Measurements from ENCODE around the gene RSPH1. TPM values are rescaled to one million over a fixed set of nuclear protein-coding genes. Genes with fewer than 3 reads are reported as not detected.

The RSPH1 gene
- total RNA-seq, 1 donor, result not detected

GRCh38 chr21:42448686-42449085, 47.3 kb downstream of the RSPH1 start:
- H3K4me1 ChIP-seq (ENCODE audit: insufficient read depth, low read length), result no peaks in the 10 kb centered on the region
- H4K20me1 ChIP-seq (ENCODE audit: insufficient read depth, low read length), result no peaks in the 10 kb centered on the region
- no peak for DNase-seq (ENCODE audit: insufficient read length, low spot score, missing footprints)

GRCh38 chr21:42447732-42448131, 48.3 kb downstream of the RSPH1 start:
- no peak overlapping the region for H3K4me2 ChIP-seq (ENCODE audit: insufficient read depth, low read length)
- no peaks in the 10 kb centered on the region for H3K36me3 ChIP-seq (ENCODE audit: insufficient read depth, low read length)
- no peak overlapping the region for H3K4me3 ChIP-seq (ENCODE audit: insufficient read depth, low read length)
- no peak for TF ChIP-seq CTCF (IDR thresholded peaks at IDR 0.05; ENCODE audit: extremely low read depth, low read depth, low read length)
- H3K4me1 ChIP-seq (ENCODE audit: insufficient read depth, low read length), result no peaks in the 10 kb centered on the region
- no peaks in the 10 kb centered on the region for H3K79me2 ChIP-seq (ENCODE audit: insufficient read depth, low read length)
- no peaks in the 10 kb centered on the region for H4K20me1 ChIP-seq (ENCODE audit: insufficient read depth, low read length)
- H3K27ac ChIP-seq (ENCODE audit: low read depth, low read length), result no peak overlapping the region
- H3K9me3 ChIP-seq (ENCODE audit: low read depth, low read length), result no peaks in the 10 kb centered on the region
- DNase-seq (ENCODE audit: insufficient read length, low spot score, missing footprints), result no peak
- no peak overlapping the region for H2AFZ ChIP-seq (ENCODE audit: low read length)
- H3K27me3 ChIP-seq (ENCODE audit: insufficient read depth, low read length), result no peaks in the 10 kb centered on the region

More at GRCh38 chr21:42448686-42449085, 47.3 kb downstream of the RSPH1 start:
- no peaks in the 10 kb centered on the region for H3K27me3 ChIP-seq (ENCODE audit: insufficient read depth, low read length)
- no peak overlapping the region for H3K4me3 ChIP-seq (ENCODE audit: insufficient read depth, low read length)
- TF ChIP-seq CTCF (IDR thresholded peaks at IDR 0.05; ENCODE audit: extremely low read depth, low read depth, low read length), result no peak
- H3K79me2 ChIP-seq (ENCODE audit: insufficient read depth, low read length), result no peaks in the 10 kb centered on the region
- no peak overlapping the region for H3K4me2 ChIP-seq (ENCODE audit: insufficient read depth, low read length)
- H2AFZ ChIP-seq (ENCODE audit: low read length), result no peak overlapping the region
- H3K36me3 ChIP-seq (ENCODE audit: insufficient read depth, low read length), result no peaks in the 10 kb centered on the region
- H3K9me3 ChIP-seq (ENCODE audit: low read depth, low read length), result no peaks in the 10 kb centered on the region
- no peak overlapping the region for H3K27ac ChIP-seq (ENCODE audit: low read depth, low read length)

- TF ChIP-seq CTCF (IDR thresholded peaks at IDR 0.05; ENCODE audit: extremely low read depth, low read depth, low read length), result no peak
- Histone ChIP-seq H4K20me1 (ENCODE audit: insufficient read depth, low read length) (no peaks in the 10 kb centered on the region), H3K36me3 (ENCODE audit: insufficient read depth, low read length) (no peaks in the 10 kb centered on the region), H3K4me3 (ENCODE audit: insufficient read depth, low read length) (no peak overlapping the region), H3K4me2 (ENCODE audit: insufficient read depth, low read length) (no peak overlapping the region), H2AFZ (ENCODE audit: low read length) (no peak overlapping the region), H3K79me2 (ENCODE audit: insufficient read depth, low read length) (no peaks in the 10 kb centered on the region), H3K27me3 (ENCODE audit: insufficient read depth, low read length) (no peaks in the 10 kb centered on the region), H3K4me1 (ENCODE audit: insufficient read depth, low read length) (no peaks in the 10 kb centered on the region), H3K9me3 (ENCODE audit: low read depth, low read length) (no peaks in the 10 kb centered on the region), H3K27ac (ENCODE audit: low read depth, low read length) (no peak overlapping the region)
- no peak for DNase-seq (ENCODE audit: insufficient read length, low spot score, missing footprints)
Measured at GRCh38 chr21:42447182-42447581, 48.8 kb downstream of the RSPH1 start.

GRCh38 chr21:42446531-42446930, 49.5 kb downstream of the RSPH1 start:
- H3K36me3 ChIP-seq (ENCODE audit: insufficient read depth, low read length), result no peaks in the 10 kb centered on the region
- DNase-seq (ENCODE audit: insufficient read length, low spot score, missing footprints), result no peak
- no peak overlapping the region for H2AFZ ChIP-seq (ENCODE audit: low read length)
- no peaks in the 10 kb centered on the region for H4K20me1 ChIP-seq (ENCODE audit: insufficient read depth, low read length)
- H3K9me3 ChIP-seq (ENCODE audit: low read depth, low read length), result no peaks in the 10 kb centered on the region
- H3K4me3 ChIP-seq (ENCODE audit: insufficient read depth, low read length), result no peak overlapping the region
- no peaks in the 10 kb centered on the region for H3K79me2 ChIP-seq (ENCODE audit: insufficient read depth, low read length)
- TF ChIP-seq CTCF (IDR thresholded peaks at IDR 0.05; ENCODE audit: extremely low read depth, low read depth, low read length), result no peak
- H3K27me3 ChIP-seq (ENCODE audit: insufficient read depth, low read length), result no peaks in the 10 kb centered on the region
- H3K4me2 ChIP-seq (ENCODE audit: insufficient read depth, low read length), result no peak overlapping the region
- H3K4me1 ChIP-seq (ENCODE audit: insufficient read depth, low read length), result no peaks in the 10 kb centered on the region
- H3K27ac ChIP-seq (ENCODE audit: low read depth, low read length), result no peak overlapping the region
